NT2/D1 (cell line): ENCODE data around the gene CST2.

Source experiments
- SUZ12 ChIP-seq: IDR thresholded peaks from 2 replicates; pipeline ENCODE4 v1.6.1; 2011; ENCODE audit not compliant: insufficient read length, insufficient read depth; ENCODE audit errors: extremely low read depth
- YY1 ChIP-seq: IDR thresholded peaks from 2 replicates; pipeline ENCODE4 v1.6.1; 2011; ENCODE audit not compliant: insufficient read length, insufficient read depth

DNA sequence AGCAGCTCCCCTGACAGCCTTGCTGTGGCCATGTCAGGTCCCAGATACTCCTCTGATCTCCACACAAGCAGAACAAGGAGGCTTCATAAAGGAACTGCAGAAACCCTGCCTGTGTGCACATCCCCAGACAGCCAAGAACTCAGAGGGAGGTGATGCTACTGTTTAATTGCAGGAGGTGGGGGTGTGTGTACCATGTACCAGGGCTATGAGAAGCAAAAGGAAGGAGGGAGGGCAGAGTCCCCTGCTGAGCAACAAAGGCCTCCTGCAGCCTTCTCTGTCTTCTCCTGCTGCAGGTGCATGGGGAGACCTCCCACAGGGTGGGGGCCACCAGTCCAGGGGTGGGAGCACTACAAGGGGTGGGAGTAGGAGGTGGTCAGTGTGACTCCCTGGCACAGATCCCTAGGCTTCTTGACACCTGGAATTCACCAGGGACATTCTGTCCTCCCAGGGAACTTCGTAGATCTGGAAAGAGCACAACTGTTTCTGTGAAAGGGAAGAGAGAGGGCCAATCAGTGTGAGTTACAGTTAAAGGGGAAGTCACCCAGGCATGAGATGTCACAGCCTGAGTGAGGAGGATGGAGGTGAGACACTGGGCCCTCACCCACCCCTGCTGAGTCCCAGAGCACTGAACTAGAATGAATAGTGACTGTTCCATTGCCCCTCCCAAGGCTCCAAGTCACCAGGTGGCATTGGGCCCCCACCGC is 2.8 kb downstream of the CST2 start:
- no peak for TF ChIP-seq YY1
- no peak for TF ChIP-seq SUZ12
